ENCODE results near the gene RPTOR. TPM values are rescaled to one million over a fixed set of nuclear protein-coding genes. Genes with fewer than 3 reads are reported as not detected.

RPTOR gene
- total RNA-seq, 6 experiments from 2014 or later, result 34.4 to 39.2 (median 35.5) TPM

DNA sequence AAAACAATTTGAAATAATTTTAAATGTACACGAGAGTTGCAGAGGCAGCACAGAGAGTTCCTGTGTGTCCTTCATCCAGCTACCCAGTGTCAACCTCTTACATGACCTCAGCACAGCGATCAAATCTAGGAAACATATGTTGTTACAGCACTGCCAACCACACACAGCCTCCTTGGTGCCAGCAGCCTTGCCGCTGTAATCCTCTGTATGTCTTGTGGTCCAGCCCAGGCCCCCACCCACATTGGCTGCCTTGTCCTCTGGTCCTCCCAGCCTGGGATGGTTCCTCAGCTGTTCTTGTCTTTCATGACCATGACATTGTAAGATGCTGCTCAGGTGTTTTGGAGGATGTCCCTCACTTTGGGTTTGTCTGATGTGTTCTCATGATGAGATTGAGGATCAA is 178.0 kb downstream of the RPTOR start:
- H3K9me3 Mint-ChIP-seq, result no peaks in the 10 kb centered on the region; the same call in 1 of the 2 replicates
- no peak overlapping the region for H3K27ac Mint-ChIP-seq
- TF ChIP-seq, protein P1, sequence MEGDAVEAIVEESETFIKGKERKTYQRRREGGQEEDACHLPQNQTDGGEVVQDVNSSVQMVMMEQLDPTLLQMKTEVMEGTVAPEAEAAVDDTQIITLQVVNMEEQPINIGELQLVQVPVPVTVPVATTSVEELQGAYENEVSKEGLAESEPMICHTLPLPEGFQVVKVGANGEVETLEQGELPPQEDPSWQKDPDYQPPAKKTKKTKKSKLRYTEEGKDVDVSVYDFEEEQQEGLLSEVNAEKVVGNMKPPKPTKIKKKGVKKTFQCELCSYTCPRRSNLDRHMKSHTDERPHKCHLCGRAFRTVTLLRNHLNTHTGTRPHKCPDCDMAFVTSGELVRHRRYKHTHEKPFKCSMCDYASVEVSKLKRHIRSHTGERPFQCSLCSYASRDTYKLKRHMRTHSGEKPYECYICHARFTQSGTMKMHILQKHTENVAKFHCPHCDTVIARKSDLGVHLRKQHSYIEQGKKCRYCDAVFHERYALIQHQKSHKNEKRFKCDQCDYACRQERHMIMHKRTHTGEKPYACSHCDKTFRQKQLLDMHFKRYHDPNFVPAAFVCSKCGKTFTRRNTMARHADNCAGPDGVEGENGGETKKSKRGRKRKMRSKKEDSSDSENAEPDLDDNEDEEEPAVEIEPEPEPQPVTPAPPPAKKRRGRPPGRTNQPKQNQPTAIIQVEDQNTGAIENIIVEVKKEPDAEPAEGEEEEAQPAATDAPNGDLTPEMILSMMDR (IDR thresholded peaks at IDR 0.05), result no peak
- peaks cover 18% of the 10 kb centered on the region for H3K36me3 Mint-ChIP-seq (ENCODE audit: low read depth)
- no peak overlapping the region for H3K4me3 Mint-ChIP-seq
- DNase-seq, result no peak
- no peaks in the 10 kb centered on the region for H3K27me3 Mint-ChIP-seq (ENCODE audit: insufficient read depth)
- peaks cover 49% of the 10 kb centered on the region for H3K4me1 Mint-ChIP-seq (ENCODE audit: low read depth)

DNA sequence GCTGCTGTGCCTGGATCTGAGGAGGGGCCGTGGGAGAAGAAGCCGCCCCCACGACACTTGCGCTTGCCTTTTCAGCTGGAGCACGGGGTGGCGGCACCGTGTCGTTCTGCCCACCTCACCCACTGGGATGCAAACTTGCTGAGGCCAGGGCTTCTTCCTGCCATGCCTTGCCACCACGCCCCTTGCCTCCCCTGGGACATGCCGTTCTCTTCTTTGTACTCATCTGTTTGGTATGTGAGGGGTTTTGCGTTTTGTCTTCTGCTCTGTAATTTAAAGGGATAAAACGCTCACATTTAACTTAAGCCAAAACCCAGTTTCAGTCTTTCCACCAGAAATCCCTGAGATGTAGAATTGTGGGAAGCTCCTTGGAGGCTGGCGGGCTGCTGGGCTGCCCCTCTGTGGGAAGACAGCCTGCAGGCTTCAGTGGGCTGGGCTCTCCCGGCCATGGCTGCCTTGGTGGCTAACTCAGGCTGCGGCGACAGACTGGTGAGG is 180.2 kb downstream of the RPTOR start:
- H3K4me3 Mint-ChIP-seq, result peak overlapping the region; percentile 72
- H3K9me3 Mint-ChIP-seq, result no peaks in the 10 kb centered on the region; the same call in 1 of the 2 replicates
- H3K27me3 Mint-ChIP-seq (ENCODE audit: insufficient read depth), result no peaks in the 10 kb centered on the region
- H3K36me3 Mint-ChIP-seq (ENCODE audit: low read depth), result peaks cover 18% of the 10 kb centered on the region
- peaks cover 39% of the 10 kb centered on the region for H3K4me1 Mint-ChIP-seq (ENCODE audit: low read depth)
- H3K27ac Mint-ChIP-seq, result peak overlapping the region; percentile 80
- peak; percentile 39 for DNase-seq
- TF ChIP-seq, protein P1 (IDR thresholded peaks at IDR 0.05), result no peak

DNA sequence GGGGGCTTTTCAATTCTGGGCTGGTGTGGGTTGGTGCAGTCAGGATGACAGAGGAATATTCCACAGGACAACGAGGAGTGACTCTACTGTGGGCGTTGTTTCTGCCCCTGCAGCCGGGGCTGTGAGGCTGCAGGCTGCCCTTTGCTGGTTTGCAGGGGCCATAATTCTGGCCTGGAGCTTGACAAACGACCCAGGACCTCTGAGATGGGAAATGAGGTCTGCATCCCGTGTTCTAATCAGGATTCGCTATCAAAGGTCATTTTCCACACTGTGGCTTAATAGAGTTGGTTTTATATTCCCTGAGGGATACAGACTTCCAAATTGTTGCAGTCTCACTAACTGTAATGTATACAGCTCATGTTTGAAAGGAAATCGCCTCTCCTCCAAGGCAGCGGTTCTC is 180.9 kb downstream of the RPTOR start:
- Mint-ChIP-seq H3K36me3 (ENCODE audit: low read depth) (peaks cover 18% of the 10 kb centered on the region), H3K27me3 (ENCODE audit: insufficient read depth) (no peaks in the 10 kb centered on the region), H3K4me1 (ENCODE audit: low read depth) (peaks cover 35% of the 10 kb centered on the region), H3K27ac (peak overlapping the region; percentile 80), H3K9me3 (no peaks in the 10 kb centered on the region; the same call in 1 of the 2 replicates), H3K4me3 (peak overlapping the region; percentile 72)
- no peak for DNase-seq
- TF ChIP-seq, protein P1 (IDR thresholded peaks at IDR 0.05), result no peak

DNA sequence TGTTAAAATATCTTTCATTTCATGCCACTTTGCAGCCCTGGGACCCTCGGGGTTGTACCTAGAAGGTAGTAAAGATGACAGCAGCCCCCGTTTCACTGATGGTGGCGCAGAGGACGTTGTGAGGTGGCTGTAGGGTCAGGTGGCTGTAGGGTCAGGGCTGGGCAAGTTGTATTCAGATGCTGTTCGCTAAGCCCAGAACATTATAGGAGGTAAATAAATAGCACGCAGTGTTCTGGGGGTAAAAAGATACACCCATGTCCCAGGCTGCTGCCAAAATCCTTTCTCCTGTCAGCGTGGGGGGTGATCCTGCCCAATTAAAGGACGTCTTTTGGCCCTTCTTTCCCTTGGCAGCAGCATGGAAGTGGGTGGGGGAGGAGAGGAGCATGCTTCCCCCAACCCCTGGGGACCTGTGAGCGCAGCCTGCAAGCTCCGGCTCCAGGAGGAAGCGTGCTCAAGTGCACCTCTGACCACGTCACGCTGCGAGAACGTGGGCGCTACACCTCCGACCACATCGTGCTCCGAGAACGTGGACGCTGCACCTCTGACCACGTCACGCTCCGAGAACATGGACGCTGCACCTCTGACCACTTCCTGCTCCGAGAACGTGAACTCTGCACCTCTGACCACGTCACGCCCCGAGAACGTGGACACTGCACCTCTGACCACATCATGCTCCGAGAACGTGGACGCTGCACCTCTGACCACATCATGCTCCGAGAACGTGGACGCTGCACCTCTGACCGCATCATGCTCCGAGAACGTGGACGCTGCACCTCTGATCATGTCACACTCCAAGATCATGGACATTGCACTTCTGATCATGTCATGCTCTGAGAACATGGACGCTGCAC is 182.1 kb downstream of the RPTOR start:
- Mint-ChIP-seq H3K9me3 (no peaks in the 10 kb centered on the region; the same call in 1 of the 2 replicates), H3K27me3 (ENCODE audit: insufficient read depth) (no peaks in the 10 kb centered on the region), H3K4me3 (no peak overlapping the region), H3K27ac (peak overlapping the region; percentile 24), H3K4me1 (ENCODE audit: low read depth) (peaks cover 44% of the 10 kb centered on the region), H3K36me3 (ENCODE audit: low read depth) (peaks cover 18% of the 10 kb centered on the region)
- DNase-seq, result no peak
- TF ChIP-seq, protein P1 (IDR thresholded peaks at IDR 0.05), result no peak

DNA sequence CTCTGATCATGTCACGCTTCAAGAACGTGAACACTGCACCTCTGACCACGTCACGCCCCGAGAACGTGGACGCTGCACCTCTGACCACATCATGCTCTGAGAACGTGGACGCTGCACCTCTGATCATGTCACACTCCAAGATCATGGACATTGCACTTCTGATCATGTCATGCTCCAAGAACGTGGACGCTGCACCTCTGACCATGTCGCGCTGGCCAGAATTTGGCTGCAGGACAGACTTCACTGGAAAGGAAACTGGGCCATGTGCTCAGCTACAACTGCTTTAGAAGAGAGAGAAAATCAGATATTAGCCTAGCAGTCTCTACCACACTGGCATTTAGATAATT is 182.7 kb downstream of the RPTOR start:
- peaks cover 50% of the 10 kb centered on the region for H3K4me1 Mint-ChIP-seq (ENCODE audit: low read depth)

More for the DNA sequence above, 182.7 kb downstream of the RPTOR start:
- Mint-ChIP-seq H3K27me3 (ENCODE audit: insufficient read depth) (no peaks in the 10 kb centered on the region), H3K36me3 (ENCODE audit: low read depth) (peaks cover 18% of the 10 kb centered on the region), H3K9me3 (no peaks in the 10 kb centered on the region; the same call in 1 of the 2 replicates), H3K27ac (no peak overlapping the region), H3K4me3 (no peak overlapping the region)
- DNase-seq, result no peak
- TF ChIP-seq, protein P1 (IDR thresholded peaks at IDR 0.05), result no peak

Measured in HFFc6 (cell line).